HAP-1 (cell line): ENCODE results near the gene CASK.
"Not testable (repeated sequence)": the region's sequence is repeated elsewhere in the genome, so short reads cannot be mapped to it uniquely, and the experiment has no call there.

Source experiments
- DNase-seq, 2 experiments: peaks; one replicate each; pipeline ENCODE4 v3.0.0-alpha.2; 2016 to 2020; ENCODE audit warnings: low spot score in 2 of 2
- H3K27me3 ChIP-seq: fragments of 250-450 bp; sonication (Bioruptor Pico); 2 replicates; pipeline ENCODE4 v1.5.1; 2020; ENCODE audit warnings: low read depth, mild to moderate bottlenecking, moderate library complexity
- H3K36me3 ChIP-seq: fragments of 250-450 bp; sonication (Bioruptor Pico); replicated peaks from 2 replicates; pipeline ENCODE4 v1.5.1; 2020; ENCODE audit warnings: mild to moderate bottlenecking
- H3K4me1 ChIP-seq: fragments of 250-450 bp; sonication (Bioruptor Pico); 2 replicates; pipeline ENCODE4 v1.5.1; 2020; ENCODE audit warnings: mild to moderate bottlenecking
- H3K4me3 ChIP-seq: fragments of 250-450 bp; sonication (Bioruptor Pico); 2 replicates; pipeline ENCODE4 v1.5.1; 2020; ENCODE audit warnings: mild to moderate bottlenecking, moderate library complexity
- H3K9me3 ChIP-seq: fragments of 250-450 bp; sonication (Bioruptor Pico); 2 replicates; pipeline ENCODE4 v1.5.1; 2020; ENCODE audit warnings: mild to moderate bottlenecking, moderate library complexity
- in situ Hi-C: fragments of 300-500 bp; cut with MboI; formaldehyde crosslinking; loops from 3 replicates; pipeline ENCODE4 v1.14.3; 2020; ENCODE audit warnings: low sequenced_read_pairs, inconsistent platforms, mixed read lengths

Gene CASK

DNA sequence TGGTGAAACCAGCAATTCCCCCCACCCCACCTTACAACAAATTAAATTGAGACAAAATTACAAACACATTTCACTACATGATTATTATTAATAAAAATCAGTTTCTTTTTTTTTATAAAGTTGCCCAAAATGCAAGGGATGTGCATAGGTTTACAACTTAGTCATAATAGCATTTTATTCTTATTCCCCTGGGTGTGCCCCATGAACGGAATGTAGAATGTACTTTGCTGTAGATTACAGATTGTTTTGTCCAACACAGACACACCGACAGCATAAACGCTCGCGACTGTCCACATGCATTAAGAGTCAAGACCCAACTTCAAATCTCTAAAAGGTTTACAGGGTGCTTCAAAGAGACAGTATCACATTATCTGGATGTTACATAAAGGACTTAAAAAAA, 403.9 kb downstream of the CASK start:
- in situ Hi-C loops, result no loop called here
- Histone ChIP-seq H3K27me3 (no peaks in the 10 kb centered on the region), H3K36me3 (no peaks in the 10 kb centered on the region)

DNA sequence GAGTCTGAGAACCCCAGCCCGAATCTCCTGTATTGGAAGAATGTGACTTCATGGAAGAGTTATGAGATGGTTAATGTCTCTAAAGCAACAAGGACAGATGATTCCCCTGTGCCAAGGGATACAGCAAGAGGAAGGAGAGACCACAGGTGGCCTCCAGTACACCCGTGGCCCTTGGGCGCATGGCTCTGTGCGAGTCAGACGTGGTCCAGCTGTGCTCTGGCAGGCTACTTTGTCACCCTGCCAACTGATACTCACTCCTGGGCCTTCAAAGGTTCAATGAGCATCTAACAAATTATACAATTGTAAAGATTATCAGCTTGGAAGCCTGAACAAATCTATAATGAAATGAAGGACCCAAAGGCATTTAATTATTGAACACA, 404.5 kb downstream of the CASK start:
- Histone ChIP-seq H3K4me1 (peaks cover 45% of the 10 kb centered on the region), H3K27me3 (no peaks in the 10 kb centered on the region), H3K4me3 (no peak overlapping the region), H3K9me3 (no peaks in the 10 kb centered on the region), H3K36me3 (no peaks in the 10 kb centered on the region)
- DNase-seq, result no peak
- in situ Hi-C loops, result no loop called here

More for the DNA sequence above, 403.9 kb downstream of the CASK start:
- Histone ChIP-seq H3K9me3 (no peaks in the 10 kb centered on the region), H3K4me3 (no peak overlapping the region), H3K4me1 (peaks cover 45% of the 10 kb centered on the region)
- DNase-seq, result no peak

DNA sequence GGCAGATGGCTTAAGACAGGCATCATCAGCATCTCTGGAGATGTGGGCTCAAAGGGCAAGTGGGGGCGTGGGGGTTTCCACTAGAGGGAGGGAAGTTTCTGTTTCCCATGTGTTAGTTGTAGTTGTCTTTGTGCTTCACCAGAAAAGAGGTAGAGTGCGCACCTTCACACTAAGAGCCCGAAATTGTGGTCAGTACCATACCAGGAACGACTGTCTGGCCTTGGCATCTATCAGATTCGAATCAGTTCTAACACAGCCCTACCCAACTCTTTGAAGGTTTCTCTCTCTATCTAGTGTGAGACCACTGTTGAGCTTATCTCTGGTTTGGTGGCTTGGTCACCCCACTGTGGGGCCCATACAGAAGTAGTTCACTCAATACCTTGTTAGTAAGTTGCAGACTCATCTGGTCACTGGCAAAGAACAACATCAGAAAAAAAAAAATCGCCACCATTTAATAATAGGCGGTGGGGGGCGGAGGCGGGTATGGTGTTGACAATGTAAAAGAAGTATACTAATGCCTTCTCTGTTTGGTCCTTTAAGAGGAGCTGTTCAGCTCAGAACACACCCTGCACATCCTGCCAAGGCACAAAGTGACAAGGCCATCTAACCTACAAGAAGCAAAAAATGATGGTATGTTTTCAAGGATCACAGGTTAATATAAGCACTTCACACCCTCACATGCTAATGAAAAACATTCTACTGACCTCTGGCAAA, 405.1 kb downstream of the CASK start:
- in situ Hi-C loops, result no loop called here

DNA sequence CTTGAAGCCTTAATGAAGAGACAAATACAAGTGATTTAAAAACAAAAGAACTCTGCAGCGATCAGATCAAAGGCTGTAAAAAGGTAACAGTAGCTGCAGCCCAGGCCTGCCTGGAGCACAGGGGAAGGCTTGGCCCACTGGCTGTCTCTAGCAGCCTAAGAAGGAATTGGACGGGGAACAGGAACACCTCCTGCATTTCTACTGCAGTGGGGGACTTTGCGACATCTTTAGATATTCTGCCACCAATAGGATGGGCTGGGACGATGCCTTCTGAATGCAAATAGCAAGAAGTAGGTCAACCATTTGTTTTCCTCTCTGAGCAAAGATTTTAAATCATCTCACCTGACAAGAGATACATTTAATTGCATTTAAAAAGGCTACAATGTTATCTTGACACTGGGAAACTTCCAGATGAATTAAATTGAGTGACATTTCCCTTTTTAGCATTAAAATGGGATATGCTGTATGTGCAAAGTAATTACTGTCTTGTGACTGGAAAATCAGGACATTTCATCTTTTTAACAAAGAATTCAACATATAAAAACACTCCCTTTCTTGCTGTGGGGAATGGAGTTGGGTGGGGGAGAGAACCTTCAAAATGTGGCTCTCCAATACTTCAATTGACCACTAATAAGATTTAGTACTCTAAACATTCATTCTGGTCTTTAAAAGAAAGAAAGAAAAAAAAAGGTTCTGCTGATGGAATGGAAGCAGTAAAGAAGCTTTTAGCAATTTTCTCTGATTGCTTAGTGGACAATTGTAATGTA, 406.2 kb downstream of the CASK start:
- Histone ChIP-seq H3K27me3 (no peaks in the 10 kb centered on the region), H3K36me3 (no peaks in the 10 kb centered on the region), H3K4me3 (no peak overlapping the region), H3K4me1 (peaks cover 35% of the 10 kb centered on the region), H3K9me3 (no peaks in the 10 kb centered on the region)
- in situ Hi-C loops, result no loop called here
- peak; percentile 74 to 93 for DNase-seq

More for the DNA sequence above, 405.1 kb downstream of the CASK start:
- no peak for DNase-seq
- Histone ChIP-seq H3K36me3 (no peaks in the 10 kb centered on the region), H3K4me1 (peaks cover 45% of the 10 kb centered on the region), H3K27me3 (no peaks in the 10 kb centered on the region), H3K4me3 (no peak overlapping the region), H3K9me3 (no peaks in the 10 kb centered on the region)

DNA sequence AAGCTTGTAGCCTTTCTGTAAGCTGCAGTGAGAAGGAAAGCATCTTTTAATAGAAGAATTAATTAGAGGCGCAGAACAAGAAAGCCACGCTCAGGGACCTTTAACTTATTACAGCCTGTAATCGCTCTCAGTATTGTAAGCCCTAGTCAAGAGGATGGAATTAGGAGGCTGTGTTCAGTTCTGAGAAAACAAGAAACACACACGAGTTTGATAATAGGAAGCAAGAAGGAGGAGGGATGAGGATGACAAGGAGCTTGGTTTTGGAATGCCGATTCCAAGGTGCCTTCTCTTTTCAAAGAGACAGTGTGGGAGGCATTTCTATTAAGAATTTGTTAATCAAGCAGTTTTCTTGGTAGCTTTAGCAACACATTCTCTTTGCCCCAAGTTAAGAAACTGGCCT, 406.9 kb downstream of the CASK start:
- no peak for DNase-seq
- Histone ChIP-seq H3K4me1 (peaks cover 34% of the 10 kb centered on the region), H3K4me3 (no peak overlapping the region), H3K36me3 (no peaks in the 10 kb centered on the region), H3K9me3 (no peaks in the 10 kb centered on the region), H3K27me3 (no peaks in the 10 kb centered on the region)
- in situ Hi-C loops, result no loop called here

DNA sequence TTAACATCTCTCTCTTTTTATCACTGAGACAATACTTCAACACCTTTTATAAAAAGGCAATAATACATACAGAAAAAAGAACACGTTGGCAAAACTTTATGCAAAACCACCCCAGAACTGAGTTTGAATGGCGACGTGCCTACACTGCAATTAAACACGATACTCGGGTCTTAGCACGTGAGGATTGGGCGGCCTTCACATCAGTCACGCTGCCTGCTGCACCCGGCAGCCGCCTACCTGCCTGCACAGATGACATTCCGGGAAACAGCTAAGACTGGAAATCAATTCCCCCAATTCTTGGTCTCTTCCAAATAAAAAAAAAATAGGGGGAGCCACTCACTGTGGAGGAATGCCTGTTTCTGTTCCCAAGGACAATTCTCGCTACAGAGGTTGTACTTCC, 408.0 kb downstream of the CASK start:
- in situ Hi-C loops, result no loop called here
- no peaks in the 10 kb centered on the region for H3K27me3 ChIP-seq

DNA sequence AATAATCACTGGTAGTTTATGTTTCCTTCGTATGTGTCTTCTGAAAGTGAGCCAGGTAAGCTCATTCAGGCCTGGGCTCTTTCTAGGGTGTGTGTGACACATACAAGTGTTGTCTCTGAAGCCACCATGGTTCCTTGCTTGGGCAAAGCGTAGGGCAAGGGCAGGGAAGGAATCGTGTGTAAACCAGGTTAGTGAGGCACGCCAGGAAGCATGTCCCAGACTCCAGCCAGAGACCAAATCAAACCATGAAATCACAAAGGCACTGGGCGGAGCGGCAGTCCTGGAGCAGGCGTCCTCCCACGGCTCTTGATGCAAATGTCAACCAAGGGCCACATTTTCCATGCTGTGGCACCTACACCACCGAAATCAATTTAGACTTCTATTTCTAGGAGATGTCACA, 409.2 kb downstream of the CASK start:
- H3K27me3 ChIP-seq, result no peaks in the 10 kb centered on the region
- DNase-seq, result no peak
- no peaks in the 10 kb centered on the region for H3K9me3 ChIP-seq
- no peaks in the 10 kb centered on the region for H3K36me3 ChIP-seq
- peaks cover 31% of the 10 kb centered on the region for H3K4me1 ChIP-seq
- in situ Hi-C loops, result no loop called here
- no peak overlapping the region for H3K4me3 ChIP-seq

More for the DNA sequence above, 408.0 kb downstream of the CASK start:
- Histone ChIP-seq H3K9me3 (no peaks in the 10 kb centered on the region), H3K4me1 (peaks cover 34% of the 10 kb centered on the region), H3K4me3 (no peak overlapping the region), H3K36me3 (no peaks in the 10 kb centered on the region)
- DNase-seq, result no peak

DNA sequence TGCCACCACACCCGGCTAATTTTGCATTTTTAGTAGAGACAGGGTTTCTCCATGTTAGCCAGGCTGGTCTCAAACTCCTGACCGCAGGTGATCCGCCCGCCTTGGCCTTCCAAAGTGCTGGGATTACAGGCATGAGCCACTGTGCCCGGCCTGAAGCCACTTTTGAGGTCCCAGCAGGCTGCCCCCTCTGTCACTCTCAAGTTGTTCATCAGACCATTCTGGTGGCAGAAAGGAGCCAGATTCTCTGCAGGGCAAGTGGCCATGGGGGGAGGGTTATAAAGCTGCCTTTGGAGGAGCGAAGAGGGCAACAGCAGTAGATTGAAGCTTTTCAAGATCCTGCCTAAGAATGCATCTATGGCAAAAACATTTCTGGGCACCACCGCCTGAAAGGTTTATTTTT, 410.5 kb downstream of the CASK start:
- H3K4me1 ChIP-seq, result peaks cover 18% of the 10 kb centered on the region
- H3K9me3 ChIP-seq, H3K36me3 ChIP-seq, H3K4me3 ChIP-seq, in situ Hi-C loops, DNase-seq, H3K27me3 ChIP-seq: not testable (repeated sequence)

DNA sequence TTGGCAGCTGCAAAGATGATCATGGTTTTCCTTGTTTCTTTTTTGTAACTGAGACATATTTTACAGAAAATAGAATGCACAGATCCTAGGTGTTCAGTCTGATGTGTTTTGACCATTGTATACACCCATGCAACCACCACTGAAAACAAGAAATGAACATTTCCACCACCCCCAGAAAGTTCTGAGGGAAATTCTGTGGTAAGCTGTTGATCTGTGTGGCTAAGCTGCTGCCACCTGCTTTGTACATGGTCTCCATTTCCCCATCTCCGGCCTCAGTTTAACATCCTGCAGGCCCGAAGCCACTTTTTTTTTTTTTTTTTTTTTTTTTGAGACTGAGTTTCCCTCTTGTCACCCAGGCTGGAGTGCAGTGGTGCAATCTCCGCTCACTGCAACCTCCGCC, 411.0 kb downstream of the CASK start:
- DNase-seq, result no peak
- in situ Hi-C loops, result no loop called here
- no peak overlapping the region for H3K4me3 ChIP-seq
- H3K4me1 ChIP-seq, result peaks cover 14% of the 10 kb centered on the region
- no peaks in the 10 kb centered on the region for H3K27me3 ChIP-seq
- no peaks in the 10 kb centered on the region for H3K36me3 ChIP-seq
- H3K9me3 ChIP-seq, result no peaks in the 10 kb centered on the region

DNA sequence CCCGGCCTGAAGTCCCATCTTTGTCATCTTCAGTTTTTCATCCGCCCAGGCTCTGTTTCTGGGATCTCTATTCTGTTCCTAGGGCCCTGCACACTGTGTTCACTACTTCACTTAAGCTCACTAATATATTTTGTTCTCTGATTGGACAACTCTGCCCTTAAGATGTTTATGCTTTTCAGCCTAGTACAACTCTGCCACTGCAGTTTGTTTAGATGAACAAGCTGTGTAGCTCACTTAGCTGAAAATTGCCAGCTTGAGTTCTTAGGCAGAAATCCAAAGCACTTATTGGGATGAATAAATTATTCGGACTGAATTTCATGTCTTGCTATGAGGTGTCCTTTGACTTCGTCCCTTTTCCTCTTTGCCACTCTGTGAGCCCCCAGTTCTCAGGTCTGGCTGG, 415.4 kb downstream of the CASK start:
- H3K4me3 ChIP-seq, result no peak overlapping the region
- H3K36me3 ChIP-seq, result no peaks in the 10 kb centered on the region
- peaks cover 3% of the 10 kb centered on the region; the same call in 1 of the 2 replicates for H3K4me1 ChIP-seq
- H3K9me3 ChIP-seq, result no peaks in the 10 kb centered on the region
- no peaks in the 10 kb centered on the region for H3K27me3 ChIP-seq
- no peak for DNase-seq
- in situ Hi-C loops, result no loop called here

DNA sequence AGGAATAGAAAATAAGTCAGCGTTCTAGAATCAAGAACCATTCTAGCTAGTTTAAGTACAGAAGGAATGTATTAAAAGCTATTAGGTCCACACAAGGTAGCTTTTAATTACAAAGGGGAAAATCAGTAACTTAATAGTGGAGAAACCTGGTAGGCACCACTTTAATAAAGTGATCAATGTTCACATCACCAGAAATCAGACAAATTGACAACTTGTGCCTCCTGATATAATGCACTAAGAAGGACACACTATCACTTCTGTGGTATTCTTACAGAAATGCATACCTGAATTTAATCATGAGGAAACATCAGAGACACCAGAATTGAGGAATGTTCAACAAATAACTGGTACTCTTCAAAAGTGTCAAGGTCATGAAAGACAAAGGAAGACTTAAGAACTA, 421.4 kb downstream of the CASK start:
- in situ Hi-C loops, result no loop called here
- Histone ChIP-seq H3K9me3 (no peaks in the 10 kb centered on the region), H3K27me3 (no peaks in the 10 kb centered on the region), H3K4me1 (no peaks in the 10 kb centered on the region), H3K4me3 (no peak overlapping the region), H3K36me3 (no peaks in the 10 kb centered on the region)
- DNase-seq, result no peak

DNA sequence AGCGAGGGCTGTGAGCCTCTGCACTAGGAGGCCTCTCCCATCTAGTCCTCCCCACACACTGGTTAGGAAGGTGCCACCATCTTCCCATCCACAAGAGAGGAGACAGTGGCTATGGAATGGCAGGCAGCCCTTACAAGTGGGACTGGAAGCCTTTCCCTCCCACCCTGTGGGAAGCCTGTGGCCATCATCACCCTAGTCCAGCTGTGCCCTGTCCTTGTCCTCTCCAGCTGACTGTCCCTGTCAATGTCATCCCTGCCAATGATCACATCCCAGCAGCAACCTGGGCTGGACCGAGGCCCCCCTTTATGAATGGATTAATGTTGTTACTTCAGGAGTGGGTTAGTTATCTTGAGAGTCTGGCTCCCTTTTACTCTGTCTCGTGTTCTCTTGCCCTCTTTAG, 423.4 kb downstream of the CASK start:
- DNase-seq, result no peak
- H3K9me3 ChIP-seq, result no peaks in the 10 kb centered on the region

DNA sequence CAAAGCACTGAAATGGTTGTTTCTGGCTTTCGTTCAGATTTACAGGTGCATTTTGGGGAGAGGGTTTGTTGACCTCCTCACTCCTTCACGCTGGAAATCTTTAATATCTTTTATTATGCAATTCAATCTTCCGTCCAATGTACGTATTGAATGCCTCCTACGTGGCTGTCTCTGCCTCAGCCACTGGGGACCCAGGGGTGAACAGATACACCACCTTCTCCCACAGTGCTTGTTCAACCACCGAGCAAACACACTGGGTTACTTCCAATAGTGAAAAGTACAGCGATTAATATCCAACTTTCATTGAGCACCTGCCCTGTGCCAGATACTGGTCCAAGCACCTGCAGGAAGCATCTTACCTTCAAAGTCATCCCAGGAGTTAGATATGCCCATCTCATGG, 424.2 kb downstream of the CASK start:
- no peaks in the 10 kb centered on the region for H3K27me3 ChIP-seq
- H3K9me3 ChIP-seq, result no peaks in the 10 kb centered on the region
- no peaks in the 10 kb centered on the region for H3K4me1 ChIP-seq
- no peak for DNase-seq
- H3K4me3 ChIP-seq, result no peak overlapping the region
- in situ Hi-C loops, result no loop called here
- H3K36me3 ChIP-seq, result no peaks in the 10 kb centered on the region

More for the DNA sequence above, 423.4 kb downstream of the CASK start:
- Histone ChIP-seq H3K36me3 (no peaks in the 10 kb centered on the region), H3K27me3 (no peaks in the 10 kb centered on the region), H3K4me3 (no peak overlapping the region), H3K4me1 (no peaks in the 10 kb centered on the region)
- in situ Hi-C loops, result no loop called here

DNA sequence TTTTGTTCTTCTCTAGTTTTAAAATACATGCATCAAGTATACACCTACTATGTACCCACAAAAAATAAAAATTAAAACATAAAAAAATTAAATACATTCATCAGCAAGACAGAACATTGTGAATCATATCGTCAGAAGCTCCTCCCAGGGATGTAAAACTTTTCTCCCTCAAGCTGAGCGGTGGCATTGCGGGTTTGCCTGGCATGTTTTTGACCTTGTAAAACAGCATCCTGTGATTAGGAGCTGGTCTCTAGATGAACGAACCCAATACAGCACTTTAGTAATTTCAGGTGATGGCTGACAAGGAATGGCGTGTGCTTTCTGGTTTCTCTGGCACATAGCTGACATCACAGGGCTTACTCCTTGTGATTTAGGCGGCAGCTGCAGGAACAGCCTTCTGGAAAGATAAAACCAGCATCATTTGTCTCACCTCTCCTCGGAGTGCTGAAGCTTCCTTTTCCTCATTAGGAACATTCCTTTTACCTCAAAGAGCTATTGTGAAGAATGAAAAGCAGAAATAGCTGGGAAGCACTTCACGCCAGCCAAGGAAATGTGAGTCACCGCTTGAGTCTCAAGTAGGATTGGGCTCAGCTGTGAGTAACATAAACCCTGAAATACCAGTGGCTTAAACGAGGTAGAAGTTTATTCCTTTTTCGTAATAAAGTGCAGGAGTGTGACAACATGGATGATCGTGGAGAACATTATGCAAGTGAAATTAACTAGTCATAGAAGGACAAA, 431.9 kb downstream of the CASK start:
- peak; percentile 47 to 52 for DNase-seq
- in situ Hi-C loops, result no loop called here
- H3K36me3 ChIP-seq, result no peaks in the 10 kb centered on the region
- no peaks in the 10 kb centered on the region for H3K27me3 ChIP-seq
- H3K4me1 ChIP-seq, result no peaks in the 10 kb centered on the region
- H3K4me3 ChIP-seq, result no peak overlapping the region
- no peaks in the 10 kb centered on the region for H3K9me3 ChIP-seq
